DOHH2 (cell line): Measurements from ENCODE around the gene TFPT.

Experiments used
- H3F3A ChIP-seq: fragments of 200-600 bp; sonication (generic), shearing (Covaris generic); 2 replicates; pipeline ENCODE4 v1.6.0; 2016; ENCODE audit warnings: antibody characterized with exemption, mild to moderate bottlenecking; ENCODE audit not compliant: control insufficient read depth, insufficient read depth
- H3K27ac ChIP-seq: fragments of 200-600 bp; sonication (generic); 2 replicates; pipeline ENCODE4 v1.5.1; 2014; ENCODE audit warnings: low read depth, mild to moderate bottlenecking, low read length, moderate library complexity
- H3K27me3 ChIP-seq: fragments of 200-600 bp; sonication (generic); 2 replicates; pipeline ENCODE4 v1.6.1; 2014; ENCODE audit warnings: mild to moderate bottlenecking, low read length, mixed read lengths; ENCODE audit not compliant: control insufficient read depth
- H3K36me3 ChIP-seq: fragments of 200-600 bp; sonication (generic); 2 replicates; pipeline ENCODE4 v1.6.1; 2014; ENCODE audit warnings: mild to moderate bottlenecking, low read length, moderate library complexity, mixed read lengths; ENCODE audit not compliant: control insufficient read depth
- H3K4me1 ChIP-seq: fragments of 200-600 bp; sonication (generic); 2 replicates; pipeline ENCODE4 v1.6.1; 2014; ENCODE audit warnings: mild to moderate bottlenecking, low read length, mixed read lengths; ENCODE audit not compliant: control insufficient read depth
- H3K4me2 ChIP-seq: fragments of 200-600 bp; sonication (generic); 2 replicates; pipeline ENCODE4 v1.6.0; 2014; ENCODE audit warnings: mild to moderate bottlenecking, low read length, moderate library complexity
- H3K4me3 ChIP-seq: fragments of 200-600 bp; sonication (generic); 2 replicates; pipeline ENCODE4 v1.5.1; 2014; ENCODE audit warnings: mild to moderate bottlenecking, low read length, mixed read lengths
- H3K79me2 ChIP-seq: fragments of 200-600 bp; sonication (generic); 2 replicates; pipeline ENCODE4 v1.6.1; 2014; ENCODE audit warnings: mild to moderate bottlenecking, low read length, mixed read lengths; ENCODE audit not compliant: control insufficient read depth
- H3K9me2 ChIP-seq: fragments of 200-600 bp; sonication (generic); replicated peaks from 2 replicates; pipeline ENCODE4 v1.6.1; 2014; ENCODE audit warnings: mild to moderate bottlenecking, low read length, mixed read lengths; ENCODE audit not compliant: control insufficient read depth
- H3K9me3 ChIP-seq: fragments of 200-600 bp; sonication (generic); 2 replicates; pipeline ENCODE4 v1.6.1; 2014; ENCODE audit warnings: antibody characterized with exemption, low read length, mixed read lengths; ENCODE audit not compliant: control insufficient read depth, insufficient read depth
- H4K20me1 ChIP-seq: fragments of 200-600 bp; sonication (generic); 2 replicates; pipeline ENCODE4 v1.6.0; 2014; ENCODE audit warnings: low read depth, mild to moderate bottlenecking, antibody characterized with exemption, low read length, moderate library complexity; ENCODE audit not compliant: control insufficient read depth, insufficient read depth
- EZH2phosphoT487 ChIP-seq: fragments of 200-600 bp; sonication (generic); IDR thresholded peaks from 2 replicates; pipeline ENCODE4 v1.6.1; 2017; ENCODE audit warnings: borderline replicate concordance, mild to moderate bottlenecking, antibody characterized with exemption, low read length, moderate library complexity, mixed read lengths
- TF ChIP-seq, protein P1 (sequence below): fragments of 200-600 bp; sonication (generic); IDR thresholded peaks from one replicate; pipeline ENCODE4 v1.5.1; 2014; ENCODE audit warnings: antibody characterized with exemption, mild to moderate bottlenecking, low read depth, low read length; ENCODE audit not compliant: poor library complexity, severe bottlenecking

The TFPT gene

DNA sequence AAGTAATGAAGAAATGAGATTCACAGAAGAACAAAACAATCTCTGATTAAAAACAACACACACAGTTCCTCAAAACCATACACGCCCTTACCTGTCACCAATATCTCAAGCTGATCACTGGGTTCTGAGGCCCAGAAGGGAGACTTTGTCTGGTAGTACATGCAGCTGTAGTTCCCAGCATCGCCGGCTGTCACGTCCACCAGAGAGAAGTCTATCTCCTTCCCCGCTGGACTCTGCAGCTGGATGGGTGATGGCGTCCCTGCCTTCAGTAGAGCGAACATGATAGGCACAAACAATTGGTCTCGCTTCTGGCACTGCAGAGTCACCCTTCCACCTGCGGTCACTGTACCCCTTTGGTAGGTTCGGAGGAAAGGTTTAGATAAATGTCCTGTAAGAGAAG, 41.6 kb downstream of the TFPT start:
- Histone ChIP-seq H3K4me1 (no peaks in the 10 kb centered on the region), H3K4me3 (no peak overlapping the region), H3K9me3 (no peaks in the 10 kb centered on the region), H3K79me2 (no peaks in the 10 kb centered on the region), H3K36me3 (no peaks in the 10 kb centered on the region), H3F3A (no peaks in the 10 kb centered on the region), H3K27me3 (no peaks in the 10 kb centered on the region), H4K20me1 (no peaks in the 10 kb centered on the region), H3K27ac (no peak overlapping the region), H3K9me2 (no peaks in the 10 kb centered on the region), H3K4me2 (no peak overlapping the region)
- TF ChIP-seq, protein P1, sequence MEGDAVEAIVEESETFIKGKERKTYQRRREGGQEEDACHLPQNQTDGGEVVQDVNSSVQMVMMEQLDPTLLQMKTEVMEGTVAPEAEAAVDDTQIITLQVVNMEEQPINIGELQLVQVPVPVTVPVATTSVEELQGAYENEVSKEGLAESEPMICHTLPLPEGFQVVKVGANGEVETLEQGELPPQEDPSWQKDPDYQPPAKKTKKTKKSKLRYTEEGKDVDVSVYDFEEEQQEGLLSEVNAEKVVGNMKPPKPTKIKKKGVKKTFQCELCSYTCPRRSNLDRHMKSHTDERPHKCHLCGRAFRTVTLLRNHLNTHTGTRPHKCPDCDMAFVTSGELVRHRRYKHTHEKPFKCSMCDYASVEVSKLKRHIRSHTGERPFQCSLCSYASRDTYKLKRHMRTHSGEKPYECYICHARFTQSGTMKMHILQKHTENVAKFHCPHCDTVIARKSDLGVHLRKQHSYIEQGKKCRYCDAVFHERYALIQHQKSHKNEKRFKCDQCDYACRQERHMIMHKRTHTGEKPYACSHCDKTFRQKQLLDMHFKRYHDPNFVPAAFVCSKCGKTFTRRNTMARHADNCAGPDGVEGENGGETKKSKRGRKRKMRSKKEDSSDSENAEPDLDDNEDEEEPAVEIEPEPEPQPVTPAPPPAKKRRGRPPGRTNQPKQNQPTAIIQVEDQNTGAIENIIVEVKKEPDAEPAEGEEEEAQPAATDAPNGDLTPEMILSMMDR: no peak
- no peak for TF ChIP-seq EZH2phosphoT487

DNA sequence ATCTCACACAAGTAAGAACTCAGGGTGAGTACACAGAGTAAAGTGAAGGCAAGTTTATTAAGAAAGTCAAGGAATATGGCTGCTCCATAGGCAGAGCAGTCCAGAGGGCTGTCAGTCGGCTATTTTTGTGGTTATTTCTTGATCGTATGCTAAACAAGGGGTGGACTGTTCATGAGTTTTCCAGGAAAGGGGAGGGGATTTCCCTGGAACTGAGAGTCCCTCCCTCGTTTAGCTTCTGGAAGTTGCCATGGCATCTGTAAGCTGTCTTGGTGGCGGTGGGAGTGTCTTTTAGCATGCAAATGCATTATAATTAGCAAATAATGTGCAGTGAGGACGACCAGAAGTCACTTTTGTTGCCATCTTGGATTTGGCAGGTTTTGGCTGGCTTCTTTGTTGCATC, 46.0 kb downstream of the TFPT start:
- Histone ChIP-seq H3K79me2 (no peaks in the 10 kb centered on the region), H3K36me3 (no peaks in the 10 kb centered on the region), H3K27ac (no peak overlapping the region), H3K27me3 (no peaks in the 10 kb centered on the region), H4K20me1 (no peaks in the 10 kb centered on the region), H3K4me3 (no peak overlapping the region), H3K4me2 (no peak overlapping the region), H3K9me3 (no peaks in the 10 kb centered on the region), H3K4me1 (no peaks in the 10 kb centered on the region), H3K9me2 (no peaks in the 10 kb centered on the region), H3F3A (no peaks in the 10 kb centered on the region)
- no peak for TF ChIP-seq EZH2phosphoT487
- TF ChIP-seq, protein P1: no peak

DNA sequence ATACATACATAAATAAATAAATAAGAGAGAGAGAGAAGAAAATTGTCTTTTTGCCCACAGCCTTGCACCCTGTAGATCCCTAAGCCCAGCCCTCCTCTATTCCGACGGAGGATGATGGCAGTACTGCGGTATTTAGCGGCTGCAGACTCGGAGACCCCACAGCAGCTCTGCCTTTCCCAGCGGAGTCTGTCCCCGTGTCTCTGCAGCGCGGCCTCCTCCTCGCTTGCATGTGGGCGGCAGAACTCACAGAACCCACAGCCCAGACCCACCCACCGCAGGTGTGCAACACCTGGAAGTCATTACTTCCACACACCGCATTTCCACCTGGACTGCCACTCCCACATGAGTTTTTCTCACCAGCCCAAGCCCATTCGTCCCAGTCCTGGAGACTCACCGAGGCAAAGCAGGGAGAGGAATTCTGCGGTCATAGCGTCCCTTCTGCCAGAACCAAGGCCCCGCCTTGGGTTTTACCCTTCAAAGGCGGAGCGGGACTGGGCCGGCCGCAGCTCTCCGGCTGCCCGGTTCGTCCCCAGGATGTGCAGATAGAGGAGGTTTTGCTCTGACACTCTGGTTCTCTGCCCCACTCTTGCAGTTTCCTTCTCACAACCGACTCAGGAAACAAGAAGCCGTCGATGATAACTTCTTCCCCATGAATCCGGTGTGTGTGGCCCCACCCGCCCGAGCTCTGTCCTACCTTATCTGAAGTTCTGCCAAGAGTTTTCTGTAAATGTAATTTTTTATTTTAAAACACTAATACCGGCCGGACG, 51.9 kb downstream of the TFPT start, which contains the start of gene VSTM1:
Gene VSTM1, minus strand, starts transcription at position 548 of the 767 bp plus-strand sequence. Its CDS starts 120 bp downstream, at position 428.
- Histone ChIP-seq H3K36me3 (no peaks in the 10 kb centered on the region), H3F3A (no peaks in the 10 kb centered on the region), H3K4me1 (no peaks in the 10 kb centered on the region), H3K4me2 (no peak within 1 kb of the TSS), H4K20me1 (no peaks in the 10 kb centered on the region), H3K9me3 (no peaks in the 10 kb centered on the region), H3K9me2 (no peaks in the 10 kb centered on the region), H3K4me3 (no peak within 1 kb of the TSS), H3K79me2 (no peaks in the 10 kb centered on the region), H3K27ac (no peak within 1 kb of the TSS), H3K27me3 (no peaks in the 10 kb centered on the region)
- TF ChIP-seq EZH2phosphoT487: no peak
- TF ChIP-seq, protein P1: no peak
